Ectodermal cell (in vitro differentiated cells): ENCODE measurements around the gene PP2D1.
A peak's percentile ranks its signal among the peaks of the same experiment; 100 is the strongest.
"Not testable (repeated sequence)": the region's sequence is repeated elsewhere in the genome, so short reads cannot be mapped to it uniquely, and the experiment has no call there.

Experiments
- H3K27ac ChIP-seq: 2 replicates; pipeline ENCODE4 v1.7.0; 2013; ENCODE audit warnings: mild to moderate bottlenecking, low read depth, low read length; ENCODE audit not compliant: insufficient read depth, poor library complexity, severe bottlenecking
- H3K27me3 ChIP-seq: 2 replicates; pipeline ENCODE4 v1.7.0; 2013; ENCODE audit warnings: mild to moderate bottlenecking, low read length; ENCODE audit not compliant: insufficient read depth, control insufficient read depth, poor library complexity, severe bottlenecking
- H3K36me3 ChIP-seq: one replicate; pipeline ENCODE4 v1.7.0; 2013; ENCODE audit warnings: low read length; ENCODE audit not compliant: control insufficient read depth, insufficient read depth
- H3K4me1 ChIP-seq: one replicate; pipeline ENCODE4 v1.7.0; 2013; ENCODE audit warnings: low read length; ENCODE audit not compliant: control insufficient read depth, insufficient read depth
- H3K4me3 ChIP-seq: 2 replicates; pipeline ENCODE4 v1.7.0; 2013; ENCODE audit warnings: low read depth, low read length, control low read depth; ENCODE audit not compliant: insufficient read depth
- H3K9me3 ChIP-seq: 2 replicates; pipeline ENCODE4 v1.7.0; 2013; ENCODE audit warnings: mild to moderate bottlenecking, low read length, moderate library complexity; ENCODE audit not compliant: control insufficient read depth
- WGBS, 2 experiments: methylation state at CpG; one replicate each; pipeline ENCODE4 v1.1.7; 2013; ENCODE audit warnings: missing lambda C conversion rate in 2 of 2; 5-methylcytosine and 5-hydroxymethylcytosine counted together

Gene PP2D1

DNA sequence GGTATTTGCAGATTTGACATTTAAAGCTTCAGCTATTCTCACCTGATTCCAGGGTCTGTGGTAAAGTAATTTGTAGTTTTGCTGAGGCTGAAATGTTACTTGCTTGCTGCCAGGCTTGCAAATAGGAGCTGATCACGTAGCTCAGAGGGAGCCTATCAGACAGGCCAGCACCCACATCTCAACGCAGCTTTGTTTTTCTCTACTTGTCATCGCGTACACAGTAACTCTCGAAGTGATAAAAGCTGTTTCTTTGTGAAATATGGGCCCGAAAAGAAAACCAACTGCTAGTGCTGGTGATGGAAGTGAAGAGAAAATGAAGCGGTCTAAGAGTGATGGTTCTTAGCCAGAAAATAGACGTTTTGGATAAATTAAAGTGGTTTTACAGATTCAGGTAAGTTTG, 41.7 kb downstream of the PP2D1 start:
- no peaks in the 10 kb centered on the region for H3K9me3 ChIP-seq
- H3K27me3 ChIP-seq, result no peaks in the 10 kb centered on the region
- peaks cover 19% of the 10 kb centered on the region for H3K36me3 ChIP-seq
- H3K4me3 ChIP-seq, result no peak overlapping the region
- 95 to 96% methylated on average over 8 of the region's 8 CpGs for WGBS, 2 experiments
- H3K4me1 ChIP-seq, result no peaks in the 10 kb centered on the region
- H3K27ac ChIP-seq, result no peak overlapping the region

DNA sequence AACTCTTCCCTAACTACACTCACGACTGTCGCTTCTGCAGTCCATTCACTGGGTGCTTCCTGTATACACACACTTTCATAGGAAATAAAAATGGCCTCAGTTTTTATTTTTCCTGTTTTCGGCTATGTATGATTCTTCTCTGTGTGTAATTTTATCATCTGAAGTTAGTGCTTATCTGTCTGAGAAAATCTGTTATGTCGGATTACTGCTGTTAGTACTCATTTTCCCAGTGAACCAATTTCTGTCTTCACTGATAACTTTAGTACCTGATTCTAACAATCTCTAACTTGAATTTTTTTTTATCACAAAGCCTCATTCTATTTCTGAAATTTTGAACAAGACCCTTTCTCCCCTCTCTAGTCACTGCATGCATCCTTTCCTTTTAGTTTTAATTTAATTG, 44.3 kb downstream of the PP2D1 start:
- H3K4me1 ChIP-seq, result no peaks in the 10 kb centered on the region
- no peak overlapping the region for H3K4me3 ChIP-seq
- no peak overlapping the region for H3K27ac ChIP-seq
- no peaks in the 10 kb centered on the region for H3K27me3 ChIP-seq
- 91 to 96% methylated on average over 4 of the region's 4 CpGs for WGBS, 2 experiments
- H3K9me3 ChIP-seq, result no peaks in the 10 kb centered on the region
- H3K36me3 ChIP-seq, result peaks cover 8% of the 10 kb centered on the region

DNA sequence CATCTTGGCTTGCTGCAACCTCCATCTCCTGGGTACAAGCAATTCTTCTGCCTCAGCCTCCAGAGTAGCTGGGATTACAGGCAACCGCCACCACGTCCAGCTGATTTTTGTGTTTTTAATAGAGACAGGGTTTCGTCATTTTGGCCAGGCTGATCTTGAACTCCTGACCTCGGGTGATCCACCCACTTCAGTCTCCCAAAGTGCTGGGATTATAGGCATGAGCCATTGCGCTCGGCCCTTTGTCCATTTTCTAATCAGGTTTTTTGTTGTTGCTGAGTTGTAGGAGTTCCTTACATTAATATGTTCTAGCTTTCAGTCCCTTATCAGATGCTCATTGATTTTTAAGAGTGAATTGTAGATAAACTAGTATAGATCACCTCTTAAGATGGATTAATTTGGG, 44.9 kb downstream of the PP2D1 start:
- Histone ChIP-seq H3K9me3 (no peaks in the 10 kb centered on the region), H3K4me1 (no peaks in the 10 kb centered on the region), H3K36me3 (peaks cover 8% of the 10 kb centered on the region), H3K27ac (no peak overlapping the region), H3K27me3 (no peaks in the 10 kb centered on the region), H3K4me3 (no peak overlapping the region)
- WGBS, 2 experiments, result 86 to 90% methylated on average over 6 of the region's 6 CpGs

DNA sequence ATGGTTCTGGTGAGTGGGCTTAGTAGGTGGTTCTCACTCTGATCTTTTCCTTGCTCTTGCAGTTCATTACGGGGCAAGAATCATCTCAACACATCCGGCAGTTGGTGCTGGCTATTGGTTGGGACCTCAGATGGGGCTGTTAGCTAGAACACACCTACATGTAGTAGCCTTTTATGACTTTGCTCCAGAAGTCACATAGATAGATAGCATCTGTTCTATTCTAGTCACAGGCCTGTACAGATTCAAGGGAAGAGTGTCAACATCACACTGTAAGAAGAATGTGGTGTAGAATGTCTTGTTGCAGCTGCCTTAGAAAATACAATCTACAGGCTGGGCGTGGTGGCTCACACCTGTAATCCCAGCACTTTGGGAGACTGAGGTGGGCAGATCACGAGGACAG, 50.1 kb downstream of the PP2D1 start:
- H3K4me1 ChIP-seq, result no peaks in the 10 kb centered on the region
- H3K4me3 ChIP-seq, result no peak overlapping the region
- WGBS, 2 experiments, result 92 to 97% methylated on average over 4 of the region's 4 CpGs
- no peak overlapping the region for H3K27ac ChIP-seq
- H3K9me3 ChIP-seq, result no peaks in the 10 kb centered on the region
- no peaks in the 10 kb centered on the region for H3K36me3 ChIP-seq
- H3K27me3 ChIP-seq, result no peaks in the 10 kb centered on the region

DNA sequence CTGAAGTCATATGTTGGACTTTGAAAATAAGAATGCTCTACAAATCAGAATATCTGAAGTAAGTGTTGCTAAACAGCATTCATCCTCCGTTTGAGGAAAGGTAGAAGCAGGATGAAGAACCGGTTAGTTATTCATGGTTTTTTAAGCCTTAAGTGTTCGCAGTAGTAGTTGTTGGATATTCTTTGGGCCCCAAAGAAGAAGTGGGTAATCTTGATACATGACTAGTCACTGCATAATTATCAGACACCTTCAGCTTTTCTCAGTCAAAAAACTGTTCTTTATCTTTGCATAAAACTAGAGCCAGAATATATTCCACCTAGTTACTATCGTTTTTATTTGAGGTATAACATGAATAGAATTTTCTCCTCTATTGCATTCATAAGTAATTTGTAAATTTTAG, 51.4 kb downstream of the PP2D1 start:
- 92 to 99% methylated on average over 3 of the region's 4 CpGs for WGBS, 2 experiments
- Histone ChIP-seq H3K36me3 (no peaks in the 10 kb centered on the region), H3K4me3 (no peak overlapping the region), H3K27ac (no peak overlapping the region), H3K4me1 (no peaks in the 10 kb centered on the region), H3K9me3 (no peaks in the 10 kb centered on the region), H3K27me3 (no peaks in the 10 kb centered on the region)

DNA sequence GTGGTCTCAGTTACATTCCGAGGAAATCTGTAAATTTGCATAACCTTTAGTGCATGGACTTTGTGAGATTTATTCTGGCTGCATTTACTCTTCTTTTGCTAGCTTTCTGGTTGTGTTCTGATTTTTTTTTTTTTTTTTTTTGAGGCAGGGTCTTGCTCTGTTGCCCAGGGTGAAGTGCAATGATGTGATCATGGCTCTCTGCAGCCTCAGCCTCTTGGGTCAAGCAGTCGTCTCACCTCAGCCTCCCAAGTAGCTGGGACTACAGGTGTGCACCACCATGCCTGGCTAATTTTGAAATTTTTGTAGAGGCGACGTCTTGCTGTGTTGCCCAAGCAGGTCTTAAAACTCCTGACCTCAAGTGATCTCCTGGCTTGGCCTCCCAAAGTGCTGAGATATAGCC, 52.6 kb downstream of the PP2D1 start:
- Histone ChIP-seq H3K36me3 (peaks cover 2% of the 10 kb centered on the region), H3K9me3 (no peaks in the 10 kb centered on the region), H3K4me1 (no peaks in the 10 kb centered on the region), H3K27me3 (no peaks in the 10 kb centered on the region), H3K27ac (no peak overlapping the region), H3K4me3 (no peak overlapping the region)
- WGBS, 2 experiments, result 68 to 72% methylated on average over 4 of the region's 4 CpGs

DNA sequence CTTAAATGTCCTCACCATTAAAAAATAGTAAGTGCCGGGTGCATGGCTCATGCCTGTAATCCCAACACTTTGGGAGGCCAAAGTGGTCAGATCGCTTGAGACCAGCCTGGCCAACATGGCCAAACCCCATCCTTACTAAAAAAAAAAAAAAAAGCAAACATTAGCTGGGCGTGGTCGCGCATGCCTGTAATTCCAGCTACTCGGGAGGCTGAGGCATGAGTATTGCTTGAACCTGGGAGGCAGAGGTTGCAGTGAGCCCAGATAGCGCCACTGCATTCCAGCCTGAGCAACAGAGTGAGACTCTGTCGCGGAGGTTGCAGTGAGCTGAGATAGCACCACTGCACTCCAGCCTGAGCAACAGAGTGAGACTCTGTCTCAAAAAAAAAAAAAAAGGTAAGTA, 54.7 kb downstream of the PP2D1 start:
- not testable (repeated sequence) for H3K9me3 ChIP-seq, H3K27ac ChIP-seq, H3K4me3 ChIP-seq, H3K4me1 ChIP-seq, H3K27me3 ChIP-seq
- WGBS, 2 experiments, result 92 to 93% methylated on average over 9 of the region's 9 CpGs
- H3K36me3 ChIP-seq, result peaks cover 15% of the 10 kb centered on the region

DNA sequence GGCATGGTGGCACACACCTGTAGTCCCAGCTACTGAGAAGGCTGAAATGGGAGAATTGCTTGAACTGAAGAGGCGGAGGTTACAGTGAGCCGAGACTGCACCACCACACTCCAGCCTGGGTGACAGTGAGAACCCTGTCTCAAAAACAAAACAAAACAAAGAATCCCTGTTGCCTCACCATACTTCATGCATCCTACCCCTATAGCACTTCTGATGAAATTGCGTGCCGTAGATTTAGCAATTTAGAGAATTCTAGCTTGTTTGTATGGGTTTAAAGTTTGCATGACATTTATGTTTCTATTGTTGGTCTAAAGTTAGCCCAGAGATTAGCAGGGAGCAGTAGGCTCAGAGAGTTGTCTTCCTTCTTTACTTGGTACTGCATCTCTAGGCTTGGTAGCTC, 57.4 kb downstream of the PP2D1 start:
- WGBS, 2 experiments, result 93 to 98% methylated on average over 4 of the region's 4 CpGs
- no peak overlapping the region for H3K4me3 ChIP-seq
- no peak overlapping the region for H3K27ac ChIP-seq
- no peaks in the 10 kb centered on the region for H3K9me3 ChIP-seq
- no peaks in the 10 kb centered on the region for H3K27me3 ChIP-seq
- peaks cover 21% of the 10 kb centered on the region for H3K36me3 ChIP-seq
- H3K4me1 ChIP-seq, result no peaks in the 10 kb centered on the region

DNA sequence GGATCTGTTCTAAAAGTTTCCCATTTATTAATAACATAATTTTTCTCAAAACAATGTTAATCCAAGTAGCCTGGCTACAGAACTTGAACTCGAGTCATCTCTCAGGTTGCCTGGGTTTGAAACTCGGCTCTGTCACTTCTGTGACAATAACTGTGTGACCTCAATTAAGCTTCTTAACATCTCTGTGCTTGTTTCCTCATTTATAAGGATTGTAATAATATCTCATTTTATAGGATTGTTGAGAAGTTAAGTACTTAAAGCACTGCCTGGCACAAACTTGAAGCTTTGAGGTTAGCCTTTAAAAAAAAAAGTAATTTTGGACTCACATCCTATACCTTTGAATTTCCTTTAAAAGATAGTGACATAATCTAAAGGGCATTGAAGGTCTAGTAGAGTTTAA, 61.7 kb downstream of the PP2D1 start:
- 95 to 98% methylated on average over 2 of the region's 2 CpGs for WGBS, 2 experiments
- Histone ChIP-seq H3K27ac (no peak overlapping the region), H3K4me3 (no peak overlapping the region), H3K27me3 (no peaks in the 10 kb centered on the region), H3K9me3 (no peaks in the 10 kb centered on the region), H3K36me3 (peaks cover 21% of the 10 kb centered on the region), H3K4me1 (peaks cover 12% of the 10 kb centered on the region)

DNA sequence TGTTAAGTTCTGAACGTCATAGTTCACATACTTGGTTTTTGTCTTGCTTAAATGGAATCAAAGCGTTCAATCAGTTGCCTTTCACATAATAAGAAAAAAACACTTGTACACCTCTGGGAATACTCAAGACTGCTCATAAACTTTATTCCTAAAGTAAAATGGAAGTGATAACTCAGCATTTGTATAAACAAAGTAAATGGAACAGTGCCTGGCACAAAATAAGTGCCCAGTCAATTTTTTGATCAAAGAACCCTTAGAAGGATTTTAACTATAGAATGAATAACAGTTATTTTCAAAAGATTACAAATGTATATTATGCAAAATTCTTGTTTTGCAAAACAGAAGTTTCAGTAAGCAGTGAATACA, 63.9 kb downstream of the PP2D1 start:
- H3K27ac ChIP-seq, result no peak overlapping the region
- peaks cover 12% of the 10 kb centered on the region for H3K4me1 ChIP-seq
- no peaks in the 10 kb centered on the region for H3K9me3 ChIP-seq
- WGBS, 2 experiments, result 0 to 4% methylated on average over 2 of the region's 2 CpGs
- H3K36me3 ChIP-seq, result peaks cover 6% of the 10 kb centered on the region
- peak overlapping the region; percentile 100 for H3K4me3 ChIP-seq
- no peaks in the 10 kb centered on the region for H3K27me3 ChIP-seq

DNA sequence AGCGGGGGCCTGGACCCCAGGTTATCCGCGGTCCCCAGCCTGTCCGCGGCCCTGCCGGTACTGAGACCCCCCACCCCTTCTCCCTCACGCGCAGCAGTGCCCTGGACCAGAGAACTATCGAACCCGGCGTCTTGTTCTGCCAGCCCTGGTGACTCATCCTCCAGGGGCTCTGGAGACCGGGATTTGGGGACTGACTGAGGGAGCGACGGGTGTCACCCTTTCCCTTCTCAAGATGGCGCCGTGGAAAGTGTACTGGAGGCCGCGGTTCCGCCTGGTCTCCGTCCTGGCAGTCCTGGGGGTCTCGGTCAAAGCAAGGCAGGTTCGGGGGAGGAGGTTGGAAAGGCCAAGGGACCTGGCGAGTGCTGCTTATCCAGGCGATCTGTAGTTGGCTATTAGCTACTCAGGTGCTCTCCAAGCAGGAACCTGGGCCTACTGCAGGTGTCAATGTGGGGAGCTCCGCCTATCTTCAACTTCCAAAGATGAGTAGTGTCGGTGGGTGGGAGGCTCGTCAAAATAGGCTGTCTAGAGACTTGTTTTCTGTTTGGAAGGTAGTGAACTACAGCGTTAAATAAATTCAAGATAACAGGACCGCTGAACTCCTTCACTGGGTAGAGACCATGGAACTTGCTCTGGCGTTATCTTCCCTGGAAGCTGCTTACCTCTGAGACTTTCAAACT, 64.4 kb downstream of the PP2D1 start:
- H3K4me1 ChIP-seq, result peaks cover 12% of the 10 kb centered on the region
- H3K27ac ChIP-seq, result peak overlapping the region; percentile 96
- peaks cover 5% of the 10 kb centered on the region for H3K36me3 ChIP-seq
- WGBS, 2 experiments, result 0 to 1% methylated on average over 30 of the region's 30 CpGs
- no peaks in the 10 kb centered on the region for H3K27me3 ChIP-seq
- H3K4me3 ChIP-seq, result peak overlapping the region; percentile 100
- no peaks in the 10 kb centered on the region for H3K9me3 ChIP-seq
